DMS153 (cell line): ENCODE measurements around the gene MDM2.
"Not testable (repeated sequence)": the region's sequence is repeated elsewhere in the genome, so short reads cannot be mapped to it uniquely, and the experiment has no call there.

ENCODE experiments used
- DNase-seq: peaks from one replicate; lab custom pipeline; 2025; lab: John Stamatoyannopoulos, UW

MDM2 gene

DNA sequence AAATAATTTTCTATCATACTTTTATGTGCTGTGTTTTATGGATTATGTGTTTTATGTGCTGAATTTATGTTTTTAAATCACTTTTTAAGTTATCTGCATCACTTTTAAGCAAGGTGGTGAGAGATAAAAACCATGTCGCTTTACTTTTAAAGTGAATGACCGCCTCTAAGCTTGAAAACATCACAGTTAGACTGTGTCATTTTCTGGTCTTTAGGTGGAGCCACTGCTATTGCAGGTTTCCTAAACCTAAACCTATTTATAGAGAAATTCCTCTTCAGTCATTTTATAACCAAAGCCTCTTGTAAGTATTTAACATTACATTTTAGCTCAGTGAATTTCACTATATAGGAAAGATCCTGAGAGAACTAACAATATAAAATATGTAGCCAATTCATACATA lies 21.0 kb upstream of the MDM2 start:
- DNase-seq, result peak; percentile 4

DNA sequence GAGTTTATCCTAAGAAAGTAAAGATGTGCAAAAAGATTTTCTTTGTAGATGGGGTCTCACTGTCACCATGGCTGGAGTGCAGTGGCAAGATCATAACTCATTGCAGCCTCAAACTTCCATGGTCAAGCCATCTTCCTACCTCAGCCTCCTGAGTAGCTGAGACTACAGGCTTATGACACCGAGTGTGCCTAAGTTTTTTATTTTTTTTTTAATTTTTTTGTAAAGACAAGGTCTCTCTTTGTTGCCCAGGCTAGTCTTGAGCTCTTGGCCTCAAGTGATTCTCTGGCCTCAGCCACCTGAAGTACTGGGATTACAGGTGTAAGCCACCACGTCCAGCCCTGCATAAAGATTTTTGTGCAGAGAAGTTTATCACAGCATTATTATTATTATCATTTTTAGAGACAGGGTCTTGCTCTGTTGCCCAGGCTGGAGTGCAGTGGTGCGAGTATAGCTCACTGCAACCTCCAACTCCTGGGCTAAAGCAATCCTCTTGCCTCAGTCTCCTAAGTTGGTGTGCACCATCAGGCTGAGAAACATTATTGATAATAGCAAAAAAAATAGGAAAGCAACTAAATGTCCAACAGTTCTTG lies 19.3 kb upstream of the MDM2 start:
- no peak for DNase-seq

DNA sequence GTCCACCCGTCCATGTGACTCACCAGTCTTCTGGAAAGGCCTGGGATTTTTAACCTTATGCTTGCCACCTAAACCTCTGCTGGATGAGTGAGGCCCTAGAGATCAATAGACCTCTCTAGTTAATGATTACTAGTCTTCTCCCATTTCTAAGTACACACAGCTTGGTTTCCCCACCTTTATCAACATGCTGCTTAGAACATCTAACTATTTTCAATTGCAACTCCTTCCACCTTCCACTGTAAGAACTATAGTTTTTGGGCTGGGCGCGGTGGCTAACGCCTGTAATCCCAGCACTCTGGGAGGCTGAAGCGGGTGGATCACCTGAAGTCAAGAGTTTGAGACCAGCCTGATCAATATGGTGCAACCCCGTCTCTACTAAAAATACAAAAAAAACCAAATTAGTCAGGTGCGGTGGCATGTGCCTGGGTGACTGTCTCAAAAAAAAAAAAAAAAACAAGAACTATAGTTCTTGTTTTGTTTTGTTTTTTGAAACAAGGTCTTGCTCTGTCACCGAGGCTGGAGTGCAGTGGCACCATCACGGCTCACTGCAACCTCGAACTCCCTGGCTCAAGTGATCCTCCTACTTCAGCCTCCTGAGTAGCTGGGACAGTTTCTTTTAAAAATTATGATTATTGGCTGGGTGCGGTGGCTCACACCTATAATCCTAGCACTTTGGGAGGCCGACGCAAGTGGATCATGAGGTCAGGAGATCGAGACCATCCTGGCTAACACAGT lies 18.7 kb upstream of the MDM2 start:
- no peak for DNase-seq

DNA sequence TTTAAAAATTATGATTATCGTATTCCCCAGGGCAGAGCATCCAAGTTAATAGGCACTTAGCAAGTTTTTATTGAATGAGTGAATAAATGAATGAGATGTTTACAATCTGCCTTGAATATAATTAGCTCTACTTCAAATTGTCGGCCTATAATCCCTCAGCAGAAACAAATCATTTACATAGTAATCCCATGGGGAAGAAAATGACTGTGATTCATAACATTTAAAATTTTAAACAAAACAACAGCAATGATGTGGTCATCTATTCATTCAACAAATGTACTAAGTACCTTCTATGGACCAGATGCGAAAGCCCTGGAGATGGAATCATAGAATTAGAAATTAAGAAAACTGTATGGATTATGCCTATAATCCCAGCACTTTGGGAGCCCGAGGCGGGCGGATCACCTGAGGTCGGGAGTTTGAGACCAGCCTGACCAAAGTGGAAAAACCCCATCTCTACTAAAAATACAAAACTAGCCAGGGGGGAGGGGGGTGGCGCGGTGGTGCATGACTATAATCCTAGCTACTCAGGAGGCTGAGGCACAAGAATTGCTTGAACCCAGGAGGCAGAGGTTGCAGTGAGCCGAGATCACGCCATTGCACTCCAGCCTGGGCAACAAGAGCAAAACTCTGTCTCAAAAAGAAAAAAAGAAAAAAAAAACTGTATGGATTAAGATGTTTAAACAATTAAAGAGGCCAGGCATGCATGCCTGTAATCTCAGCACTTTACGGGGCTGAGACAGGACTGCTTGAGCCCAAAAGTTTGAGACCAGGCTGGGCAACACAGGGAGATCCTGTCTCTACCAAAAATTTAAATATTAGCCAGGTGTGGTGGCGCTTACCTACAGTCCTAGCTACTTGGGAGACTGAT lies 17.7 kb upstream of the MDM2 start:
- DNase-seq, result no peak

DNA sequence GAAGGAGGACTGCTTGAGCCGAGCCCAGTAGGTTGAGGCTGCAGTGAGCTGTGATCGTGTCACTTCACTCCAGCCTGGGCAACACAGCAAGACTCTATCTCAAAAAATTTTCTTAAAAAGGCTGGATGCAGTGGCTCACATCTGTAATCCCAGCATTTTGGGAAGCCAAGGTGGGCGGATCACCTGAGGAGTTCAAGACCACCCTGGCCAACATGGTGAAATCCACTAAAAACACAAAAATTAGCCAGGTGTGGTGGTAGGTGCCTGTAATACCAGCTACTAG lies 17.1 kb upstream of the MDM2 start:
- no peak for DNase-seq

DNA sequence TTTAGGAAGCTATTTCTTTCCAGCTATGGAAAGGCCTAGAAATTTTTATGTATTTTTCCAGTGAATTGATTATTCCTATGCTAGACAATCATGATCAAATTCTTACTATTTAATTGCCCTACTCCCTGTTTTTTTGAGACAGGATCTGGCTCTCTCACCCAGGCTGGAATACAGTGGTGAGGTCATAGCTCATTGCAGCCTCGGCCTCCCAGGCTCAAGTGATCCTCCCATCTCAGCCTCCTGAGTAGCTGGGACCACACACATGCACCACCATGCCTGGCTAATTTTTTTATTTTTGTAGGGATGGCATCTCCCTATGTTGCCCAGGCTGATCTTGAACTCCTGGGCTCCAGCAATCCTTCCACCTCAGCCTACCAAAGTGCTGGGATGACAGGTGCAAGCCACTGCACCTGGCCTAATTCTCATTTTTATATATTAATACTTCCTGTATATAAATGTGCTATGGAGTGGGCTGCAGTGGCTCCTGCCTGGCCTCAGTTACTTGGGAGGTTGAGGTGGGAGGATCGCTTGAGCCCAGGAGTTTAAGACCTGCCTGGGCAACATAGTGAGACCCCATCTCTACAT lies 16.0 kb upstream of the MDM2 start:
- no peak for DNase-seq

DNA sequence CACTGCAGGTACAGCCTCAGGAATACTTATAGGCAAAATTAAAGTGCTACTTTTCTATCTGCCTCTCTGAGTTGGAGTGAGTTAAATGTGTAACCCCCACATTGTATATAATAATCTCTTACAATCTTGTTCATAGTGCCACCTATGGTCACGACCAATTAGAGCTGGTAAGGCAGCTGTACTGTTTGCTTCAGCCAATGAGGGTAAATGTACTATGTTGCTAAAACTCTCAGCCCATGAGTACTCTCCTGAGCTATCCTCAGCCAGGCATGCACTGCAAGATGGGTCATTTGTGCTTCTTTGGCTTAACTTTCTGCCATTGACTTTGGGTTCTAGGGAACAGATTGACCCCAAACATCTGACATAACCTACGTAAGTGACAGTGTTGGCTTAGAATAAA lies 15.0 kb upstream of the MDM2 start:
- peak; percentile 9 for DNase-seq

DNA sequence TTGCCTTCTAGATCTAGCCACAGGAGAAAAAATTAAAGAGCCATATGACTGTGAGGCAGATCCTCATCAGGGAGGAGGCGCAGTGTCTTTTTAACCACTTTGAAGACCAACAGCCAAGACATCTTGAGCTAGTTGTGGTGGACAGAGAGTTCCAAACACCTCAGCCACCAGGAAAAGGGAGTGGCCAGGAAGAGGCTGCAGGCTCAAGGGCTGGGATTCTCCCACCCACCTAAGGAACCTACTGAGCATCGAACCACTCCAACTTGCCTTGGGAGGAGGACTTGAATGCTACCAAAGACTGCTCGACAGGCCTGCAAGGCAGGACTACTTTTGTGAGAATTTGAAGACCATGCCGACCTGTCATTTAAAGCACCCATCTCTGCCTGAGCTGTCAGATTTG lies 14.5 kb upstream of the MDM2 start:
- no peak for DNase-seq

DNA sequence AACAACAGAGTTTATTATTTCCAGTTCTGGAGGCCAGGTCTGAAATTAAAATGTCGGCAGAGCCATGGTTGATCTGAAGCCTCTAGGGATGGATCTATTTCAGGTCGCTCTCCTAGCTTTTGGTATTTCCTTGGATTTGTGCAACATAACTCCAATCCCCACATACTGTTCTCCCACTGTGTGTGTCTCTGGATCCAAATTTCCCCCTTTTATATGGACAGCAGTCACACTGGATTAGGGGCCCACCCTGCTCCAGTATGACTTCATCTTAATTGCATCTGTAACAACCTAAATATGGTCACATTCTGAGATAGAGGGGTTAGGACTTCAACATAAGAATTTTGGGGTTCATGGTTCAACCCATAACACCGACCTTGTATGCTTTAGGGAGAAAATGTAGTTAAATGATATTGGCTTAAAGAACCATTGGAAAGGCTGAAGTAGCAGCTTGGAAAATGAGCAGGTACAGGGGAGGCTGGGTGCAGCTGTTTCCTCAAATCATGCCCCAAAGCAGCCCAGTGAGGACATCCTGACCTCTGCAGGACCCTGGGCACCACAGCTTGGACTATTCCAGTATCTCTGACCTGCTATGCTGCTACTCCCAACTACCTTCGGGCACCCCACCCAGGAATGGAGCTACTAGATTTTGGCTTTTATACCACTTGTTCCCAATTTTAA lies 13.9 kb upstream of the MDM2 start:
- DNase-seq, result no peak

DNA sequence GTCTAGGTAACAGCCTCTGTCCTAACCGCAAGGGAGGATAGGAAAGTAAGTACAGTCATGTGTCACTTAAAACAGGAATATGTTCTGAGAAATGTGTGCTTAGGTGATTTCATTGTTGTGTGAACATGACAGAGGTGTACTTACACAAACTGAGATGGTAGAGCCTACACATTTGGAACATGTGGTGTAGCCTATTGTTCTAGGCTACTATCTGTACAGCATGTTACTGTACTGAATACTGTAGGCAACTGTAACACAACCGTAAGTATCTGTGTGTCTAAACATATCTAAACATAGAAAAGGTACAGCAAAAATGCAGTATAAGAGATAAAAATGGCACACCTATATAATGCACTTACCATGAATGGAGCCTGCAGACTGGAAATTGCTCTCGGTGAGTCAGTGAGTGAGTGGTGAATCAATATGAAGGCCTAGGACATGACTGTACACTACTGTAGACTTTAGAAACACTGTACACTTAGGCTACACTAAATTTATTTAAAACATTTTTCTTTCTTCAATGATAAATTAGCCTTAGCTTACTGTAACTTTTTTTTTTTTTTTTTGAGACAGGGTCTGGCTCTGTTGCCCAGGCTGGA lies 13.2 kb upstream of the MDM2 start:
- DNase-seq, result no peak

DNA sequence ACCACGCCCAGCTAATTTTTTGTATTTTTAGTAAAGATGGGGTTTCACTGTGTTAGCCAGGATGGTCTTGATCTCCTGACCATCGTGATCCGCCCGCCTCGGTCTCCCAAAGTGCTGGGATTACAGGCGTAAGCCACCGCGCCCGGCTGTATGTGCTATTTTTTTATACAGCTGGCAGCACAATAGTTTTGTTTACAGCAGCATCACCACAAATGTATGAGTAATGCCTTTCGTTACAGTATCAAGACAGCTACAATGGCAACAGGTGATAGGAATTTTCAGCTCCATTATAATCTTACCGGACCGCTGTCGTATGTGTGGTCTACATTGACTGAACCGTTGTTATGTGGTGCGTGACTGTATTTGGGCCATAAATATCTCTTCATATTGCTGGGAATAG lies 11.6 kb upstream of the MDM2 start:
- no peak for DNase-seq

DNA sequence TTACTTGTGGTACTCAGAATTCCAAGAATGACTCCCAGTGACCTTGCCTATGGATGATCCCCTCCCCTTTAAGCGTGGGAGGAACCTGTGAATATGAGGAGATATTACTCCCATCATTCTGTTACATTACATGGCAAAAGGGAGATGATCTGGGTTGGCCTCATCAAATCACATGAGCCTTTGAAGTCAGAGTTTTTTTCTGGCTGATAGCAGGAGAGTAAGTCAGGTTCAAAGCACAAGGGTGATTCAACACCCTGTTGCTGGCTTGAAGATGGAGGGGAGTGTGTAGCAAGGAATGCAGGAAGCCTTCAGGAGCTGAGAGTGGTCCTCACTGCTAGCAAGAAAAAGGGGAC lies 9.1 kb upstream of the MDM2 start:
- no peak for DNase-seq

DNA sequence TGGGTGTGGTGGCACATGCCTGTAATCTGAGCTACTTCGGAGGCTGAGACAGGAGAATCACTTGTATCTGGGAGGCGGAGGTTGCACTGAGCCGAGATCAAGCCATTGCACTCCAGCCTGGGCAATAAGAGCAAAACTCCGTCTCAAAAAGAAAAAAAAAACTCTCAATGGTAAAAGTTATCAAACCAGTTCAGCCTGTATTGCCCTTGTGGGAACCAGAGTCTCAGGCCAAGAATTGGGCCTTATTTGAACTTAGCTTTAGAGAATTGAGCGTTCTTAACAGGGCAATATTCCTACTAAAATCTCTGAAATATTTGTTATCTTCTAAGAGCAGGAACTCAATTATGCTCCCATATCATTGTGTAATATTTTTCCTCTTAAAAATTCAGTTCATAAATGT lies 7.7 kb upstream of the MDM2 start:
- no peak for DNase-seq

DNA sequence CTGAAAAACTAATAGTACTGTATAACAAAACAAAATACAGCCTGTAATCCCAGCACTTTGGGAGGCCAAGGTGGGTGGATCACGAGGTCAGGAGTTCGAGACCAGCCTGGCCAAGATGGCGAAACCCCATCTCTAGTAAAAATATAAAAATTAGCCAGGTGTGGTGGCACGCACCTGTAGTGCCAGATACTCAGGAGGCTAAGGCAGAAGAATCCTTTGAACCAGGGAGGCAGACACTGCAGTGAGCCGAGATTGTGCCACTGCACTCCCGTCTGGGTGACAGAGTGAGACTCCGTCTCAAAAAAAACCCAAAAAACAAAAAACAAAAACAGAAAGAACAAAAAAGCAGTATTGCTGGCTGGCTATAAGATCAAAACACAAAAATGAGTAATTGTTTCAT lies 6.9 kb upstream of the MDM2 start:
- DNase-seq, result not testable (repeated sequence)

DNA sequence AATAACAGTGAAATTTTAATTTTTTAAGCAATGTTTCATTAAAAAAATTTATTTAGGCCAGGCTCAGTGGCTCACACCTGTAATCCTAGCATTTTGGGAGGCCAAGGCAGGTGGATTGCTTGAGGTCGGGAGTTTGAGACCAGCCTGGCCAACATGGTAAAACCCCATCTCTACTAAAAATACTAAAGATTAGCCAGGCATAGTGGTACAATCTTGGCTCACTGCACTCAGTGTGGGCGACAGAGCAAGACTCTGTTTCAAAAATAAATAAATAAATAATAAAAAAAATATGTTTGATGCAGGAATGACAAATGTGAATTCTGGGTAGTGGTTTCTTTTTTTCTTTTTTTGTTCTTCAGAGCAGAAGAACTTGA lies 5.6 kb upstream of the MDM2 start:
- not testable (repeated sequence) for DNase-seq

DNA sequence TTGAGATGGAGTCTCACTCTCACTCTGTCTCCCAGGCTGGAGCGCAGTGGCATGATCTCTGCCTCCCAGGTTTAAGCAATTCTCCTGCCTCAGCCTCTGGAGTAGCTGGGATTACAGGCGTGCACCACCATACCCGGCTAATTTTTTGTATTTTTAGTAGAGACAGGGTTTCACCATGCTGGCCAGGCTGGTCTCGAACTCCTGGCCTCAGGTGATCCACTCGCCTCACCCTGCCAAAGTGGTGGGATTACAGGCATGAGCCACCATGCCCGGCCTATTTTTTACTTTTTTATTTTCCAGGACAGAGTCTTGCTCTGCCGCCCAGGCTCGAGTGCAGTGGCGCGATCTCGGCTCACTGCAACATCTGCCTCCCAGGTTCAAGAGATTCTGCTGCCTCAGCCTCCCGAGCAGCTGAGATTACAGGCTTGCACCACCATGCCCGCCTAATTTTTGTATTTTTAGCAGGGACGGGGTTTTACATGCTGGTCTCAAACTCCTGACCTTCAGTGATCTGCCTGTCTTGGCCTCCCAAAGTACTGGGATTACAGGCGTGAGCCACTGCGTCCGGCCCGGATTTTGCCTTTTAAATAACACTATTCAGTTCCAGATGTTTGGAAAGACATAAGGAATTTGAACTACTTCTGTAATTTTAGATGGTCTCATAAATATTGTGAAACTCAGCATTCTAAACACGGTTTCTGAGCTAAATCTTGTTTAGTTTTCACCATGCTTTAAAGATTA lies 4.9 kb upstream of the MDM2 start:
- not testable (repeated sequence) for DNase-seq

DNA sequence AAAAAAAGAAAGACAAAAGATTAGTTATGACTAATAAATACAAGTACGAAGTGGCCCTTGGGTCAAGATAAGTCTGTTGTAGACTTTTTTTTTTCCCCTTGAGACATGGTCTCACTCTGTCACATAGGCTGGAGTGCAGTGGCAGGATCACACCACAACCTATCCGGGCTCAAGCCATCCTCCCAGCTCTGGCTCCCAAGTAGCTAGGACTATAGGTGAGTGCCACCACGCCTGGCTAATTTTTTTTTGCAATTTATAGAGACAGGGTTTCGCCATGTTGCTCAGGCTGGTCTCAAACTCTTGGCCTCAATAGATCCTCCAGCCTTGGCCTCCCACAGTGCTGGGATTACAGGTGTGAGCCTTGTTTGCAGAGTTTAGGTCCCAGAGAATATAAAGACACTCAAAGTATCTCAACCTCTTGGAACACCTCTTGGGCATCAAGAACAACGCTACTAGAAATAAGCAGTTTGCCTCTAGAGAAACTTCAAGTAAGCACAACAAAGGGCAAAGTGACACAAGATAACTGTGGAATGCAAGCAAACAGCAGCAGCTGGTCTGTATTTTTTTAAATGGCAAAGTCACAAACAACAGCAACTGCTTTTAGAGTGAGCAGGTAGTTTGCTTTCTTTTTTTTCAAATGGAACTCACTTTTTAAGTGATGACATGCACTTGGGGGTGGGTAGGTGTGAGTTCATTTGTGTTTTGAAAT lies 3.9 kb upstream of the MDM2 start:
- DNase-seq, result no peak

DNA sequence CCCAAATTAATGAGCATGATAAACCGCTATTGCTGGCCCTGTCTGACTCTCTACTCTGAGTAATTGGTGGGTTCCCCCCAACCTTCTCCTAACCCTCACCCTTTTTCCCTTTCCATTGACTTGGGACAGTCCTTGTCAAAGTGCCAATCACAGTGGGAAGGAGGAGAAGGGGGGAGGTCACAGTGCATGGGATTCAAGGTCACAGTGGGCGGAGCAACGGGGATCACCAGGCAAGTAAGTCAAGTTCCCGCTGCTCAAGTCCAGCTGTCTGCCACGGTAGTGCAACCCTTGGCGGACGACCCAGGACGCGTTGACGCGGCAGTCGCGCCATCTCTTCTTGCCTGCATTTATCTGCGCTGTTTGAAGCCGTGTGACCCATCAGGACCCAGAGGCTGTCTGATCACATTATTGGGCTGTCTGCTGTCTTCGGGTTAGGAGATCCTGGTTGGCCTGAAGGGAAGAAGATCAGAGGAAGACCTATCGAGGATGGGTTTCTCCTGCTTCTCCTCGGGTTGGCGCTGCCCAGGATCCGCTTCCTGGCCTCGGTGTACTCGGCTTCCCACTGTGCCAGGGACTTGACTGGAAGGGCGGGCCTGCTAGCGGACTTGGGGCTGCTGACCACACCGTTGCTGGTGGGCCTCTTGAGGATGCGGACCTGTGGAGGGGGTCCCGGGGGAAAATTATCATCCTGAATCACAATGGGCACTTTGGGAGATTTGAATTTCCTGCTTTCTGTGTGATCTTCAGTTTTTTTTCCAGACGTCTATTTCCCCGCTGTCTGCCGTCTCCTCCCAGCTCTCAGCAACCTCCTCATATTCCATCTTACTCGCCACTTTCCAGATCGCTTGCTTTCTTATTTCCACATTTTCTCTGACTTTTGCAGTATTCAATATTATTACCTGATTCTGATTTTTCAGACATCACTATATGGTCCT lies 3.1 kb upstream of the MDM2 start:
- DNase-seq, result no peak

DNA sequence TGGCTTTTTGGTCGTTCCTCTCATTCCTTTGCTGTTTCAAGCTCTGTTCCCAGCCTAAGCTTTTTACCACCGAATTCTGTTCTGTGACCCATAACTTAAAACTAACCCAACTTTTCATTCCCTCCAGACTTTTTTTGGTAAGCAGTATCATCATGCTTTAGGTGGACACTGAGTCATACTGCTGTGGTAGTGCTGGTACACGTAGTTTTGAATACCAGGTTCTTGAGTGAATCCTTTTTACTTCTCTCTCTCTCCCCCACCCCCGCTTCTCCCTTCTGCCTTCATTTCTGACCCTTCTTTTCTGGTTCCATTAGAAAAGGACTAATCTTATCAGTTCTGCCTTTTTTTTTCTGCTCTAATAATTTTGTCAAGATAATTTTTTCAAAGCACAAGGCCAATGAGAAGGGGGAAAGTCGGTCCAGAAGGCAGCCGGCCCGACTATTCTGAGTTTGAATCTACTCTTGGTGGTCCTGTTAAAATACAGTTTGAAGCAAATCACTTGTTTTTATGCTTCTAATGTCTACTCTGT lies 2.3 kb upstream of the MDM2 start:
- no peak for DNase-seq
